HepG2 (cell line): ENCODE results near the gene APC2. TPM values are rescaled to one million over a fixed set of nuclear protein-coding genes. Genes with fewer than 3 reads are reported as not detected.

Experiments
- AGO1 ChIP-seq: fragments of 200-400 bp; formaldehyde crosslinking; IDR thresholded peaks from 2 replicates; pipeline ENCODE4 v1.6.1; 2017; ENCODE audit warnings: mild to moderate bottlenecking, low read depth, low read length, moderate library complexity; ENCODE audit not compliant: poor library complexity, severe bottlenecking
- ATM ChIP-seq: fragments of 450-650 bp; IDR thresholded peaks from 2 replicates; pipeline ENCODE4 v1.7.1; 2017; ENCODE audit warnings: mild to moderate bottlenecking, borderline replicate concordance
- DNMT3B ChIP-seq: conservative IDR thresholded peaks from 2 replicates; pipeline ENCODE4 v1.6.1; 2016; ENCODE audit warnings: missing biosample characterization, control low read depth
- GATAD1 ChIP-seq: IDR thresholded peaks from 2 replicates; pipeline ENCODE4 v1.6.1; 2016; ENCODE audit warnings: missing genetic modification reagents, missing compliant biosample characterization
- IKZF1 ChIP-seq: fragments of 450-650 bp; IDR thresholded peaks from 2 replicates; pipeline ENCODE4 v1.7.1; 2016
- MAF1 ChIP-seq: sonication (generic); formaldehyde crosslinking; IDR thresholded peaks from 2 replicates; pipeline ENCODE4 v1.5.0; 2020; ENCODE audit warnings: missing genetic modification reagents, borderline replicate concordance
- NFKBIZ ChIP-seq: IDR thresholded peaks from 2 replicates; pipeline ENCODE4 v1.6.1; 2018; ENCODE audit warnings: missing genetic modification reagents, missing compliant biosample characterization
- NKX3-1 ChIP-seq: sonication (generic); formaldehyde crosslinking; IDR thresholded peaks from 2 replicates; pipeline ENCODE4 v1.5.0; 2020; ENCODE audit warnings: missing genetic modification reagents
- NONO ChIP-seq, 2 experiments: fragments of 450-650 bp in 1 of 2; sonication (generic) in 1 of 2; formaldehyde crosslinking in 1 of 2; IDR thresholded peaks in 1 of 2; conservative IDR thresholded peaks in 1 of 2; 2 replicates each; pipeline versions ENCODE4 v1.6.1 to v1.8.0; 2017 to 2022; ENCODE audit warnings: mild to moderate bottlenecking in 1 of 2, missing genetic modification reagents in 1 of 2, moderate library complexity in 1 of 2
- RFXANK ChIP-seq: IDR thresholded peaks from 2 replicates; pipeline ENCODE4 v1.6.1; 2016
- TBX2 ChIP-seq: sonication (generic); formaldehyde crosslinking; IDR thresholded peaks from 2 replicates; pipeline ENCODE4 v1.5.0; 2020; ENCODE audit warnings: missing genetic modification reagents, mild to moderate bottlenecking, borderline replicate concordance
- TEAD2 ChIP-seq: sonication (generic); formaldehyde crosslinking; IDR thresholded peaks from 2 replicates; pipeline ENCODE4 v1.9.0; 2021; ENCODE audit warnings: missing genetic modification reagents
- TRIM24 ChIP-seq: sonication (generic); formaldehyde crosslinking; IDR thresholded peaks from 2 replicates; pipeline ENCODE4 v1.8.0; 2022; ENCODE audit warnings: mild to moderate bottlenecking, missing genetic modification reagents
- XBP1 ChIP-seq: sonication (generic); formaldehyde crosslinking; IDR thresholded peaks from 2 replicates; pipeline ENCODE4 v1.5.0; 2020; ENCODE audit warnings: missing genetic modification reagents
- ZC3H13 ChIP-seq: sonication (generic); formaldehyde crosslinking; IDR thresholded peaks from 2 replicates; pipeline ENCODE4 v1.8.1; 2023; ENCODE audit warnings: mild to moderate bottlenecking, missing genetic modification reagents, moderate library complexity
- ZNF382 ChIP-seq: sonication (generic); formaldehyde crosslinking; IDR thresholded peaks from 2 replicates; pipeline ENCODE4 v1.5.0; 2020; ENCODE audit warnings: missing genetic modification reagents, mild to moderate bottlenecking, borderline replicate concordance
- ZNF430 ChIP-seq: sonication (generic); formaldehyde crosslinking; IDR thresholded peaks from 2 replicates; pipeline ENCODE4 v1.9.0; 2021; ENCODE audit warnings: mild to moderate bottlenecking, missing genetic modification reagents
- ZNF775 ChIP-seq: sonication (generic); formaldehyde crosslinking; IDR thresholded peaks from 2 replicates; pipeline ENCODE4 v1.4.0; 2020; ENCODE audit warnings: missing genetic modification reagents, mild to moderate bottlenecking, moderate library complexity, borderline replicate concordance
- ZSCAN30 ChIP-seq: sonication (generic); formaldehyde crosslinking; IDR thresholded peaks from 2 replicates; pipeline ENCODE4 v1.5.0; 2020; ENCODE audit warnings: mild to moderate bottlenecking, missing genetic modification reagents
- polyA plus RNA-seq, 8 experiments: library from polyadenylated mRNA; depleted of rRNA in 3 of 8; stranded (reverse) in 7 of 8; unstranded in 1 of 8; fragments of >200 nt; fragmentation: Illumina TruSeq in 4 of 8; extraction: Trizol in 4 of 8; gene quantifications; 2 replicates each; pipeline versions ENCODE4 v1.2.1 to v1.2.3, GENCODE V29; 2011 to 2016; ENCODE audit warnings: low read depth in 4 of 8, missing spikeins in 1 of 8, mixed read lengths in 1 of 8; ENCODE audit not compliant: insufficient read depth in 1 of 8
- total RNA-seq, 5 experiments: library from RNA; depleted of rRNA; stranded (reverse); fragments of >200 nt; fragmentation: Illumina TruSeq; extraction: Trizol; gene quantifications; 2 replicates each; pipeline ENCODE4 v1.2.3, GENCODE V29; 2016; ENCODE audit warnings: low read depth in 1 of 5
- TF ChIP-seq, protein P1 (sequence below): sonication (generic); formaldehyde crosslinking; IDR thresholded peaks from 2 replicates; pipeline ENCODE4 v1.4.0; 2020; ENCODE audit warnings: missing genetic modification reagents
- TF ChIP-seq, protein P2 (sequence below), 2 experiments: sonication (generic) in 1 of 2; formaldehyde crosslinking in 1 of 2; IDR thresholded peaks; 2 replicates each; pipeline versions ENCODE4 v1.4.0 to v1.6.1; 2018 to 2020; ENCODE audit warnings: missing genetic modification reagents in 2 of 2, borderline replicate concordance in 1 of 2, low read depth in 1 of 2, mild to moderate bottlenecking in 1 of 2, missing biosample characterization in 1 of 2

Gene APC2
- total and polyA plus RNA-seq, 2 of the 13 experiments (the other 11 are each of a cell fraction or from before 2014, with no cell fraction given): 0.08 to 0.22 TPM

- TF ChIP-seq ZNF382 (CRISPR knock-in tag): no peak
- TF ChIP-seq, protein P1, sequence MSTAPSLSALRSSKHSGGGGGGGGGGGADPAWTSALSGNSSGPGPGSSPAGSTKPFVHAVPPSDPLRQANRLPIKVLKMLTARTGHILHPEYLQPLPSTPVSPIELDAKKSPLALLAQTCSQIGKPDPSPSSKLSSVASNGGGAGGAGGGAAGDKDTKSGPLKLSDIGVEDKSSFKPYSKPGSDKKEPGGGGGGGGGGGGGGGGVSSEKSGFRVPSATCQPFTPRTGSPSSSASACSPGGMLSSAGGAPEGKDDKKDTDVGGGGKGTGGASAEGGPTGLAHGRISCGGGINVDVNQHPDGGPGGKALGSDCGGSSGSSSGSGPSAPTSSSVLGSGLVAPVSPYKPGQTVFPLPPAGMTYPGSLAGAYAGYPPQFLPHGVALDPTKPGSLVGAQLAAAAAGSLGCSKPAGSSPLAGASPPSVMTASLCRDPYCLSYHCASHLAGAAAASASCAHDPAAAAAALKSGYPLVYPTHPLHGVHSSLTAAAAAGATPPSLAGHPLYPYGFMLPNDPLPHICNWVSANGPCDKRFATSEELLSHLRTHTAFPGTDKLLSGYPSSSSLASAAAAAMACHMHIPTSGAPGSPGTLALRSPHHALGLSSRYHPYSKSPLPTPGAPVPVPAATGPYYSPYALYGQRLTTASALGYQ (CRISPR knock-in tag): no peak
- peak; percentile 80 for TF ChIP-seq ZNF430
- TF ChIP-seq TBX2 (CRISPR knock-in tag): 0 out of 2 replicates have a peak, but pooled peaks have one; percentile 18
- TF ChIP-seq MAF1 (CRISPR knock-in tag): no peak
- no peak for TF ChIP-seq DNMT3B (CRISPR knock-in tag)
- peak; percentile 66; the same call in 1 of the 2 replicates for TF ChIP-seq NFKBIZ (CRISPR knock-in tag)
- no peak for TF ChIP-seq ZSCAN30
- TF ChIP-seq IKZF1: no peak
- peak; percentile 29; the same call in 1 of the 2 replicates for TF ChIP-seq NKX3-1
- TF ChIP-seq XBP1 (CRISPR knock-in tag): no peak
- TF ChIP-seq NONO (IDR thresholded peaks at IDR 0.05): no peak
- no peak for TF ChIP-seq NONO (CRISPR knock-in tag; conservative IDR thresholded peaks at IDR 0.05)
- no peak for TF ChIP-seq TRIM24 (CRISPR knock-in tag)
- TF ChIP-seq ATM: no peak
- TF ChIP-seq, protein P2, sequence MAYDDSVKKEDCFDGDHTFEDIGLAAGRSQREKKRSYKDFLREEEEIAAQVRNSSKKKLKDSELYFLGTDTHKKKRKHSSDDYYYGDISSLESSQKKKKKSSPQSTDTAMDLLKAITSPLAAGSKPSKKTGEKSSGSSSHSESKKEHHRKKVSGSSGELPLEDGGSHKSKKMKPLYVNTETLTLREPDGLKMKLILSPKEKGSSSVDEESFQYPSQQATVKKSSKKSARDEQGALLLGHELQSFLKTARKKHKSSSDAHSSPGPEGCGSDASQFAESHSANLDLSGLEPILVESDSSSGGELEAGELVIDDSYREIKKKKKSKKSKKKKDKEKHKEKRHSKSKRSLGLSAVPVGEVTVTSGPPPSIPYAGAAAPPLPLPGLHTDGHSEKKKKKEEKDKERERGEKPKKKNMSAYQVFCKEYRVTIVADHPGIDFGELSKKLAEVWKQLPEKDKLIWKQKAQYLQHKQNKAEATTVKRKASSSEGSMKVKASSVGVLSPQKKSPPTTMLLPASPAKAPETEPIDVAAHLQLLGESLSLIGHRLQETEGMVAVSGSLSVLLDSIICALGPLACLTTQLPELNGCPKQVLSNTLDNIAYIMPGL (CRISPR knock-in tag; IDR thresholded peaks at IDR 0.05; ENCODE audit: borderline replicate concordance in 1 of 2, low read depth in 1 of 2): no peak
- no peak for TF ChIP-seq TEAD2
- TF ChIP-seq RFXANK (CRISPR knock-in tag): no peak
- no peak for TF ChIP-seq ZC3H13 (CRISPR knock-in tag)
- no peak for TF ChIP-seq AGO1
- TF ChIP-seq GATAD1: 0 out of 2 replicates have a peak, but pooled peaks have one; percentile 31
- no peak for TF ChIP-seq ZNF775 (CRISPR knock-in tag)
Measured at GRCh38 chr19:1446713-1447481, 3.0 kb upstream of the APC2 start (continued).
